ENCODE data around the gene IL11RA.

The IL11RA gene

DNA sequence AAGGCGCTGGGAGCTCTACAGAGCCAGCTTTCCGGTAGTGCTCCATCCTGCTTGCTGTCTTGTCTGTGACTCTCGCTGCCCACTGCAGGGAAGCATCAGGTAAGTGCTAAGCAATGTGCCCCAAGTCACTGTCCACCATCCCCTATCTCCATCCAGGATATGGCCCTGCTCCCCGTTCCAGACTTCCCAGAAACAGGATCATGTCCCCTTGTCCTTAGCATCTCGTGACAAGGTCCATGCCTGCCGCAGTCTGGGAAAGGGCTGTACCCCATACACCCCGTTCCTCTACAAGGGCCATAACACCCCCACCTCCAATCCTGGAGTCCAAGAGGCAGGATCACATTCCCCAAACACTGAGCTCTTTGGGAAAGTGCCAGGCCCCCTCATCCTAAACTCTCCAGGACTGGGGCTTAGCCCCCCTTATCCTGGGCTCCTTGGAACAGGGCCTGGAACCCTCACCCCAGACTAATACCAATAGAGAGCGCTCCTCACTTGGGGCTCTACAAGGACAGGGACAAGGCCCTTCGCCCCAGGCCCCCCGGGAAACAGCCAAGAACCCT, 40.7 kb upstream of the IL11RA start:
- DNase-seq (ENCODE audit: low spot score) = no peak

DNA sequence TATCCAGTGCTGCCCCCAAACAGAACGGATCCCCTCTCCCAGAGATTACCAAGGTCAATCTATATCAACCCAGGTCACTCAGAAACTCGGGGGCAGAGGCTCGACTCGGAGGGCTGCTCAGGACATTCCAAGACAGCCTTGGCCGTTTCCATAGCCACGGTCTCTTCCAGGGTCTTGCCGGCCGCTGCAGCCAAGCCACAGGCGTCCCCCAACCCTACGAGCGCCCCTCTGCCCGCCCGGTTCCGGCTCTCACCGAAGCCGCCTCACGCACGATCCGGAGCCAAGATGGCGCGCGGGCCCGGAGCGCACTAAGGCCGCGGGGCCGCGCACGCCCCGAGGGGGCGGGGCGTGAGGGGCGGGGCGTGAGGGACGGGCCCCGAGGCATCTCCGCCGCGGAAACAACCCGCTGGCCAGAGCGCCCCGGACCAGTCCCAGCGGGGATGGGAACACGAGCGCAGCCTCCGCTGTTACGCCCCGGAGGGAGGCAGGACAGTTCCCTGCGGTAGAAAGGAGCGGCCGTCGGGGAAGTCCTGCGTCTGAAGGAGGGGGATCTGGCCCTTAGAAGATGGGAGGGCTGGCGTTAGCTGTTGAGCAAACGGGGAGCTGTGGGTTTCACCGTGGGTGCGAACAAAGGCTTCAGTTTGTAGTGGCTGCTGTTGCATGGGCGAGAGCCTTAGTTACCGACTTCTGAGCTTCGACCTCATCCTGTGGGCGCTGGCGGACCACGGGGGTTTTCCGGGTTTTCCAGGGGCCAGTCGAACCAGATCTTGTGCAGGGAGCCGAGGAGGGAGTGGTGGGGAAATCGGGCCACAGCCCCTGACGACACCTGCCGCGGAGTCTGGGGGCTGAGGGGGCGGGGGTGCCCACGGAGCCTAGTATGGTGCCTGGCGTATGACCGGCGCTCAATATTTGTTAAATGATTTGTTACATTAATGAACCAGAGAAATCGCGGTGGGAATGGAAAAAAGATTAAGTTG, 39.9 kb upstream of the IL11RA start, which contains the start of gene RPP25L:
TSS of gene RPP25L (minus strand) at position 287 of the 977 bp plus-strand sequence. CDS start 801 bp downstream, outside the sequence.
- peak; percentile 96 for DNase-seq (ENCODE audit: low spot score)
- TF ChIP-seq, protein P1, sequence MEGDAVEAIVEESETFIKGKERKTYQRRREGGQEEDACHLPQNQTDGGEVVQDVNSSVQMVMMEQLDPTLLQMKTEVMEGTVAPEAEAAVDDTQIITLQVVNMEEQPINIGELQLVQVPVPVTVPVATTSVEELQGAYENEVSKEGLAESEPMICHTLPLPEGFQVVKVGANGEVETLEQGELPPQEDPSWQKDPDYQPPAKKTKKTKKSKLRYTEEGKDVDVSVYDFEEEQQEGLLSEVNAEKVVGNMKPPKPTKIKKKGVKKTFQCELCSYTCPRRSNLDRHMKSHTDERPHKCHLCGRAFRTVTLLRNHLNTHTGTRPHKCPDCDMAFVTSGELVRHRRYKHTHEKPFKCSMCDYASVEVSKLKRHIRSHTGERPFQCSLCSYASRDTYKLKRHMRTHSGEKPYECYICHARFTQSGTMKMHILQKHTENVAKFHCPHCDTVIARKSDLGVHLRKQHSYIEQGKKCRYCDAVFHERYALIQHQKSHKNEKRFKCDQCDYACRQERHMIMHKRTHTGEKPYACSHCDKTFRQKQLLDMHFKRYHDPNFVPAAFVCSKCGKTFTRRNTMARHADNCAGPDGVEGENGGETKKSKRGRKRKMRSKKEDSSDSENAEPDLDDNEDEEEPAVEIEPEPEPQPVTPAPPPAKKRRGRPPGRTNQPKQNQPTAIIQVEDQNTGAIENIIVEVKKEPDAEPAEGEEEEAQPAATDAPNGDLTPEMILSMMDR (IDR thresholded peaks at IDR 0.05; ENCODE audit: extremely low read depth, missing control alignments) = no peak

More for the DNA sequence above, 40.7 kb upstream of the IL11RA start:
- TF ChIP-seq, protein P1 (IDR thresholded peaks at IDR 0.05; ENCODE audit: extremely low read depth, missing control alignments) = no peak

DNA sequence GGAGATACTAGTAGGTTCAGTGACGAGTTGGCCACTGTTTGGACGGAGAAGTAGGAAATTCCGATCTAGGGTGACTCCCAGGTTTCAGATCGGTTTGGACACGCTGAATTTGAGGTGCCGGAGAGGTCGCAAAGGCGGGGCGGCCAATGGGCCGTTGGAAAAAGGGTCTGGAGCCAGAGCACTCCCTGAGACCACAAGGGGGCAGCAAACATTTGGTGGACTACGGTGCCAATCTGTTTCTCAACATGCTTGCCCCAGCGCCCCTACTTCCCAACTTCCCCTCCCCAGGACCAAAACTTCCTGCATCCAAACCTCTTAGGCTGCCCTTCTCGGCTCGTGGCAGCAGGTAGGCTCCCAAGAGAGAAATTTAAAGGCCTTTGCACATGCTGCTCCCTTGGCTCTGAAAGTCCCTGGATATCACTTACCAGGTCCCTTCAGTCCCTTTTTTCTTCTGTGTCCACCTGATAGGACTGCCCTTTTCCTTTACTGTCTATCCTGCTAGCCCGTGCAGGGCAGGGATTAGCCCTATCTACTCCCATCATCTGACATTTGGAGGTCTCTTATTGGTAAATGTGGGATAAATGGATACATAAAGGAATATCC, 39.1 kb upstream of the IL11RA start:
- TF ChIP-seq, protein P1 (IDR thresholded peaks at IDR 0.05; ENCODE audit: extremely low read depth, missing control alignments) = peak; percentile 73
- DNase-seq (ENCODE audit: low spot score) = peak; percentile 85

DNA sequence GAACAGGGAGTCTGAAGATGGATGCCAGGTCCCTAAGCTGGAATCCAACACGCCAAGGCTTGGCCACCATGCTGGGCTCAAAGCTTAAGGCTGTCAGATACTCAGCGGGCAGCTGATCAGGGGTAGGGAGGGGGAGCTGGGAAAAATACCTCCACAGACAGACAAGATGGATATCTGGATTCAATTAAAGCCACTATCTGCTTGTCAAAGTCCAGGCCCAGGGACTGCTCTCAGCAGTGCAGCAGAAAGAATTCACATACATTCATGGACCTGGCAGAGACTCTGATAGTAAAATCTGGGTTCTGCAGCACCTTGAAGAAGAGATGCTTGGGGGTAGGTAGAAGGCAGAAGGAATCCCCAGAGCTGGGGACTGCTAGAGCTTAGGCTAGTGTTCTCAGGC, 36.9 kb upstream of the IL11RA start:
- TF ChIP-seq, protein P1 (IDR thresholded peaks at IDR 0.05; ENCODE audit: extremely low read depth, missing control alignments) = no peak
- no peak for DNase-seq (ENCODE audit: low spot score)

DNA sequence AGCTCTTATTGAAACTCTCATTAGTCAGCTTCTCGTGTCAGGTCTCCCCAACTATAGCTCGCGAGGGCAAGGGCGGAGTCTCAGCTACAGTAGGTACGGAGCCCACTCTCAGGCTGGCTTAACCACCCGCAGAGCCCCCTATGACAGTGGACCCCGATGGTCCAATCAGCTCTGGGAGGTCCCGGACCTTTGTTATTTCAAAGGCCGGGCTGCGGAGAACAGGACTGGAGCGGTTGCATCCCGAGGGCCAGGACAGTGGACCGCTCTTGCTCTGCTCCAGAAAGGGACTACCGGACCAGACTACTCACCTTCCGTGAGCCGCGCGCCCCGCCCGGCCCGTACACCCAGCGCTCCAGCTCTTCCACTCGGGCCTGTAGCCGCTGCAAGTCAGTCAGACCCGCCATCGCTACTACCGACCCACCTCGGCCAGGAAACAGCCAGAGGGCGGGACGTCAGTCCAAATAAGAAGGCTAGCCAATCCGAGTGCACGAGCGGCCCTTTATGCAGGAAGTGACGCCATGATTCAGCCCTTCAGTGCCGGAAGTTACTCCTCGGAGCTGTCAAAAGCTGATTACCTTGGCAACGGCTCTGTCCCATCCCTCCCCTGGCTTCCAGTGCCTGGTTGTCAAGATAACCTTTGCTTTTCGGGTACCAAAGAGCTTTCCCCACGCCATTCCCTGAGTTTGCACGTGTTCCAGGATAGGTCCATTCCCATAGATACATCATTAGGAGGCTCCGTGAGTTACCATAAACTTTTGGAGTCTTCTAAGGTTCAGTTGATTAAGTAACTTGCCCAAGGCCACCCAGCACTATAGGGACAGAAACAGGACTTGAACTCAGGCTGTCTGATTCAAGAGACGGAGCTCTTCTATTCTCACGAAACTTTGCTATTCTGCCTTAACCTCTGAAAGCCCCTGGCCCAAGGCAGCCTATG, 31.7 kb upstream of the IL11RA start, which contains the start of gene DCTN3:
TSS of gene DCTN3 (minus strand) at position 435 of the 934 bp plus-strand sequence. CDS start at position 404, 31 bp downstream.
- TF ChIP-seq, protein P1 (IDR thresholded peaks at IDR 0.05; ENCODE audit: extremely low read depth, missing control alignments) = no peak

DNA sequence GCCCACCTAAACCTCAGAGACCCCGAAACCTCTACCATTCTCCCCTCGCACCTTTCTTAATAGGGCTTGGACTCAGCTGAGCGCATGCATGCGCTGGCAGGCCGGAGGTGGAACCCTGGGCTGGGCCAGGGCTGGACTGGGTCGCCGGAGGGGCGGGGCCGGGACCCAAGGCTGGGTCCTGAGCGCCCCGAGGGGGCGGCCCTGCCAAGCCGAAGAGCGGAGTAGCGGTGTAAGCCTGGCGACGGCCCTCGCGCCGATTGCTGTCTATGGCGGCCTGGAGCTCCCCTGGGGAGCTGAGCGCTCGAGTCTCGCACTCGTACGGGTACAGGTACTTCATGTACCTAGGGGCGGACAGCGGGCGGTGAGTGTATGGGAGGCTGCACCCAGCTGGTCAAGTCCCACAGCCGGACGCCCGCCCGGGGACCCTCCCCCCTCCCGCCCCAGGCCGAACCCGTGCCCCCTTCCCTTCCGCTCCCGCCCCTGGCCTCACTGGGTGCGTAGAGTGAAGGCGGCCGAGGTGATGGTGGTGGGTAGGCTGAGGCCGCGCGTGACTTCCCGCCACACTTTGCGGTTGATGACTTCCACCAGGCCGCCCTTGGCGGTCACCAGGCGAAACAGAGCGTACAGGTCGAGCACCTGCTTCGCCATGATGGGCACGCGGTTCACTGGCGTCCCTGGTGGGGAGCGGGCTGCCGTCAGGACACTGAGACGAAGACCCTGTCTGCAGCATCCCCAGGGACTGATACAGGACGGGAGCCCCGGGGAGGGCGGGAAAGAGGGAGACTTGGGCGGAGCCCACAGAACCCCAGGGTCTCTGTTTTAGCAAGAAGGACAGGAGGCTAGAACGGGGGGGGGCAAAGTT, 28.4 kb upstream of the IL11RA start:
- DNase-seq (ENCODE audit: low spot score) = no peak
- TF ChIP-seq, protein P1 (IDR thresholded peaks at IDR 0.05; ENCODE audit: extremely low read depth, missing control alignments) = no peak

More for the DNA sequence above, 31.7 kb upstream of the IL11RA start, which contains the start of gene DCTN3:
- peak; percentile 97 for DNase-seq (ENCODE audit: low spot score)
